ENCODE measurements around the gene CLIP4. TPM values are rescaled to one million over a fixed set of nuclear protein-coding genes. Genes with fewer than 3 reads are reported as not detected.

The CLIP4 gene
- total RNA-seq, 1 donor from 2014 or later, result 61.1 TPM

- intact Hi-C loops (cut with DNase I), result no loop called here
- no peak for TF ChIP-seq CTCF (IDR thresholded peaks at IDR 0.05)
- Histone ChIP-seq H3K9me3 (no peaks in the 10 kb centered on the region), H3K36me3 (peaks cover 52% of the 10 kb centered on the region), H3K27ac (no peak overlapping the region), H3K4me3 (no peak overlapping the region), H3K27me3 (no peaks in the 10 kb centered on the region), H3K4me1 (no peaks in the 10 kb centered on the region)
- ATAC-seq (no peak), DNase-seq (no peak)
Observed at GRCh38 chr2:29174937-29175336, 59.7 kb downstream of the CLIP4 start.

GRCh38 chr2:29175338-29175737 is 60.1 kb downstream of the CLIP4 start:
- Histone ChIP-seq H3K9me3 (no peaks in the 10 kb centered on the region), H3K36me3 (peaks cover 52% of the 10 kb centered on the region), H3K27ac (no peak overlapping the region), H3K4me1 (no peaks in the 10 kb centered on the region), H3K27me3 (no peaks in the 10 kb centered on the region), H3K4me3 (no peak overlapping the region)
- TF ChIP-seq CTCF (IDR thresholded peaks at IDR 0.05), result no peak
- DNase-seq (no peak), ATAC-seq (no peak)
- intact Hi-C loops (cut with DNase I), result no loop called here

- no peak for DNase-seq
- no peaks in the 10 kb centered on the region for H3K27me3 ChIP-seq
- intact Hi-C loops (cut with DNase I), result no loop called here
Observed at GRCh38 chr2:29182334-29182733, 67.1 kb downstream of the CLIP4 start.

GRCh38 chr2:29182920-29183319 is 67.7 kb downstream of the CLIP4 start:
- Histone ChIP-seq H3K4me3 (no peak overlapping the region), H3K4me1 (no peaks in the 10 kb centered on the region), H3K36me3 (peaks cover 23% of the 10 kb centered on the region), H3K27ac (no peak overlapping the region), H3K27me3 (no peaks in the 10 kb centered on the region), H3K9me3 (no peaks in the 10 kb centered on the region)
- intact Hi-C loops (cut with DNase I), result no loop called here
- DNase-seq (no peak), ATAC-seq (no peak)
- no peak for TF ChIP-seq CTCF (IDR thresholded peaks at IDR 0.05)

More at GRCh38 chr2:29182334-29182733, 67.1 kb downstream of the CLIP4 start:
- no peaks in the 10 kb centered on the region for H3K4me1 ChIP-seq
- ATAC-seq, result no peak
- TF ChIP-seq CTCF (IDR thresholded peaks at IDR 0.05), result no peak
- no peak overlapping the region for H3K4me3 ChIP-seq
- peaks cover 29% of the 10 kb centered on the region for H3K36me3 ChIP-seq
- H3K27ac ChIP-seq, result no peak overlapping the region
- no peaks in the 10 kb centered on the region for H3K9me3 ChIP-seq

- H3K36me3 ChIP-seq, result peaks cover 16% of the 10 kb centered on the region
- no peak for ATAC-seq
- H3K4me3 ChIP-seq, result no peak overlapping the region
- no peak for TF ChIP-seq CTCF (IDR thresholded peaks at IDR 0.05)
- intact Hi-C loops (cut with DNase I), result no loop called here
- no peaks in the 10 kb centered on the region for H3K27me3 ChIP-seq
- no peaks in the 10 kb centered on the region for H3K4me1 ChIP-seq
- DNase-seq, result no peak
- no peaks in the 10 kb centered on the region for H3K9me3 ChIP-seq
- no peak overlapping the region for H3K27ac ChIP-seq
Observed at GRCh38 chr2:29184531-29184930, 69.3 kb downstream of the CLIP4 start.

GRCh38 chr2:29186817-29187216 is 71.6 kb downstream of the CLIP4 start:
- ATAC-seq (no peak), DNase-seq (no peak)
- Histone ChIP-seq H3K36me3 (peaks cover 12% of the 10 kb centered on the region), H3K27me3 (no peaks in the 10 kb centered on the region), H3K27ac (no peak overlapping the region), H3K4me3 (no peak overlapping the region), H3K4me1 (no peaks in the 10 kb centered on the region), H3K9me3 (no peaks in the 10 kb centered on the region)
- intact Hi-C loops (cut with DNase I), result no loop called here
- no peak for TF ChIP-seq CTCF (IDR thresholded peaks at IDR 0.05)
